Glutamatergic neuron (in vitro differentiated cells): ENCODE results near the gene FARP1. TPM values are rescaled to one million over a fixed set of nuclear protein-coding genes. Genes with fewer than 3 reads are reported as not detected.

Experiments
- DNase-seq: peaks from one replicate; pipeline ENCODE4 v3.0.0; 2022
- H3K27ac Mint-ChIP-seq: one replicate; pipeline ENCODE4 v1.8.0; 2020; ENCODE audit warnings: mild to moderate bottlenecking, mixed read lengths, inconsistent platforms; ENCODE audit not compliant: unreplicated experiment
- H3K27me3 Mint-ChIP-seq: one replicate; pipeline ENCODE4 v1.8.0; 2020; ENCODE audit warnings: mild to moderate bottlenecking, moderate library complexity, mixed read lengths, inconsistent platforms; ENCODE audit not compliant: unreplicated experiment
- H3K36me3 Mint-ChIP-seq: one replicate; pipeline ENCODE4 v1.8.0; 2020; ENCODE audit warnings: mild to moderate bottlenecking, mixed read lengths, inconsistent platforms; ENCODE audit not compliant: unreplicated experiment
- H3K4me1 Mint-ChIP-seq: one replicate; pipeline ENCODE4 v1.8.0; 2020; ENCODE audit warnings: mild to moderate bottlenecking, low read depth, mixed read lengths, inconsistent platforms; ENCODE audit not compliant: unreplicated experiment
- H3K4me3 Mint-ChIP-seq: one replicate; pipeline ENCODE4 v1.8.0; 2020; ENCODE audit warnings: mild to moderate bottlenecking, mixed read lengths, inconsistent platforms; ENCODE audit not compliant: unreplicated experiment
- H3K9me3 Mint-ChIP-seq: one replicate; pipeline ENCODE4 v1.8.0; 2020; ENCODE audit warnings: mild to moderate bottlenecking, moderate library complexity, mixed read lengths, inconsistent platforms; ENCODE audit not compliant: unreplicated experiment
- CTCF ChIP-seq: fragments of 200-600 bp; sonication (generic); IDR thresholded peaks from one replicate; pipeline ENCODE4 v1.5.0; 2021; ENCODE audit not compliant: partially characterized antibody, unreplicated experiment
- total RNA-seq: library from RNA; stranded (reverse); fragmentation: NEBNext Ultra II Directional; extraction: Animal tissue kit (Norgen Biotek cat#: 25700); gene quantifications from one replicate; pipeline ENCODE4 v1.2.1, GENCODE V29; 2021; ENCODE audit not compliant: unreplicated experiment

The FARP1 gene
- total RNA-seq, 1 donor from 2014 or later: 233 TPM

DNA sequence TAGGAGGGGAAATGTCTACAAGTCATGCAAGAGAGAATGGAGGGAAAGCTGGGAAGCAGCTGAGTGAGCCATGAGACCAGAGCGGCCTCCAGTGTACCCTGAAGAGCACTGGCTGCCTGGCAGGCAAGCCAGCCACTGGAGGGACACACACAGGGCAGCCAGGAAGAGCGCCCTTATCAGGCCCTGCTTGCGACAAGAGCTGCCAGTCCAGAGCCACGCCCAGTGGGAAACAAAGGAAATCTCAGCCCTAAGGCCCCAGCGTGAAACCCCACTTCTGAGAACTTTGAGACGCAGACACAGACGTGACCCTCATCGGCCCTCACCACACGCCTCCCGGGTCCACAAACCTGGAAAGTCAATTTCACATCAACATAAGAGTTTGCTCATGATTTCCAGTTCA lies 329.0 kb downstream of the FARP1 start:
- peaks cover 31% of the 10 kb centered on the region for H3K4me1 Mint-ChIP-seq
- H3K27me3 Mint-ChIP-seq: peaks cover 3% of the 10 kb centered on the region
- H3K27ac Mint-ChIP-seq: no peak overlapping the region
- no peak overlapping the region for H3K4me3 Mint-ChIP-seq
- TF ChIP-seq CTCF: no peak
- peaks cover 11% of the 10 kb centered on the region for H3K9me3 Mint-ChIP-seq
- no peak for DNase-seq
- H3K36me3 Mint-ChIP-seq: peaks cover 5% of the 10 kb centered on the region

GRCh38 chr13:98473135-98473787 lies 330.4 kb downstream of the FARP1 start:
- TF ChIP-seq CTCF: no peak
- Mint-ChIP-seq H3K36me3 (peaks cover 5% of the 10 kb centered on the region), H3K4me1 (peaks cover 29% of the 10 kb centered on the region), H3K9me3 (peaks cover 12% of the 10 kb centered on the region), H3K27me3 (peaks cover 9% of the 10 kb centered on the region), H3K4me3 (no peak overlapping the region), H3K27ac (no peak overlapping the region)
- DNase-seq: no peak

DNA sequence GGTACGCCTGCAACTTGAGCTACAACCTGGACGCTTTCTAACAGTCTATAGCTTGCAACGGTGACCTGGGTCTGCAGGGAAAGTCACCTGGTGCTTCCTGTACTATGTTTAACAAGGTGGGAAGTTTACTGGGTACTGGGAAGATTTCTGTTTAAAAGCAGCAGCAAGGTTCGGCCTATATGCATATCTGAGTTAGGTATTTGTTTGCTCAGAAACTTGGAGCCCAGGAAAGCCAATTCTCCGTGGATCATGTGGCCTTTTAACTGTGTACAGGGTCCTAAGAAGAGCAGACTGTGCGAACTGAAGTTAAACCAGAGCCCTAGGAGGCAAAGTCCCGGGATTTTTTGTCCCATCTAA lies 330.9 kb downstream of the FARP1 start:
- Mint-ChIP-seq H3K27me3 (peaks cover 9% of the 10 kb centered on the region), H3K27ac (no peak overlapping the region), H3K36me3 (peaks cover 5% of the 10 kb centered on the region), H3K4me3 (peak overlapping the region; percentile 39), H3K9me3 (peaks cover 12% of the 10 kb centered on the region), H3K4me1 (peaks cover 33% of the 10 kb centered on the region)
- TF ChIP-seq CTCF: no peak
- no peak for DNase-seq

DNA sequence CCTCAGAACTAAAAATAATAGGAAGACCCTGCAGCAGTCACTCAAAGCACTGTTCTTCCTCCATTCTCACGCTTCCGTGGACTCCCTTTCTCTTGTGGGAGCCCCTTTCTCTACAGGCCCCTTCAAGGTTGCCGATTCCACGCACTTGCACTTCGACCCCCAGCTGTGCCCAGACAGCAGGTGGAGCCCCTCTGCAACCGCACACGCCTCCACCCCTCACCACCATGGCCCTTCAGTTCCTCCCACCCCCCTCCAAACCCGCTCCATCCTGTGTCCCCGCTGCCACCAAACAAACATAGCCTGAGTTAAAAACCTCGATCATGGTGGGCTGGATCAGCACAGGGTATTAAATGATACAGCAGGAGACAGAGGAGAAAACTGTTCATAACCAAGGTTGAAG lies 331.4 kb downstream of the FARP1 start:
- Mint-ChIP-seq H3K27ac (no peak overlapping the region), H3K4me1 (peaks cover 36% of the 10 kb centered on the region), H3K27me3 (peaks cover 9% of the 10 kb centered on the region), H3K9me3 (peaks cover 12% of the 10 kb centered on the region), H3K36me3 (peaks cover 5% of the 10 kb centered on the region), H3K4me3 (no peak overlapping the region)
- TF ChIP-seq CTCF: no peak
- DNase-seq: no peak

DNA sequence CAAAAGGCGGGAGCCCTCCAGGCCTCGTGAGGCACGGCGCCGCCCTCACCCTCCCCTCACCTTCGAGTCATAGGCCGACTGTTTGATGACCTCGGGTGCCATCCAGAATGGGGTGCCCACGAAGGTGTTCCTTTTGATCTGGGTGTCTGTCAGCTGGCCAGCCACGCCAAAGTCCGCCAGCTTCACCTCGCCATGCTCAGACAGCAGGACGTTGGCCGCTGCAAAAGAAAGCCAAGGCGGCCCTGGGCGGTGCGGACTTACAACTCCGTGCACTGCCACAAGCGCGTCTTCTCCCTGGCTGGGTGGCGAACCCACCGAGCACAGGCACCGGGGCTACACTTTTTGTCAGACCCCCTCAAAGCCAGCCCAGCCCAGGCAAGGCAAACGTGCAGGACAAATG lies 331.9 kb downstream of the FARP1 start:
- Mint-ChIP-seq H3K4me3 (no peak overlapping the region), H3K4me1 (peaks cover 40% of the 10 kb centered on the region), H3K36me3 (peaks cover 5% of the 10 kb centered on the region), H3K27me3 (peaks cover 9% of the 10 kb centered on the region), H3K27ac (no peak overlapping the region), H3K9me3 (peaks cover 12% of the 10 kb centered on the region)
- no peak for TF ChIP-seq CTCF
- no peak for DNase-seq
